NCI-H146 (cell line): Measurements from ENCODE around the gene CELF4.
"Not testable (repeated sequence)": the region's sequence is repeated elsewhere in the genome, so short reads cannot be mapped to it uniquely, and the experiment has no call there.

Source experiments
- DNase-seq: peaks from one replicate; lab custom pipeline; 2025; lab: John Stamatoyannopoulos, UW

Gene CELF4

DNA sequence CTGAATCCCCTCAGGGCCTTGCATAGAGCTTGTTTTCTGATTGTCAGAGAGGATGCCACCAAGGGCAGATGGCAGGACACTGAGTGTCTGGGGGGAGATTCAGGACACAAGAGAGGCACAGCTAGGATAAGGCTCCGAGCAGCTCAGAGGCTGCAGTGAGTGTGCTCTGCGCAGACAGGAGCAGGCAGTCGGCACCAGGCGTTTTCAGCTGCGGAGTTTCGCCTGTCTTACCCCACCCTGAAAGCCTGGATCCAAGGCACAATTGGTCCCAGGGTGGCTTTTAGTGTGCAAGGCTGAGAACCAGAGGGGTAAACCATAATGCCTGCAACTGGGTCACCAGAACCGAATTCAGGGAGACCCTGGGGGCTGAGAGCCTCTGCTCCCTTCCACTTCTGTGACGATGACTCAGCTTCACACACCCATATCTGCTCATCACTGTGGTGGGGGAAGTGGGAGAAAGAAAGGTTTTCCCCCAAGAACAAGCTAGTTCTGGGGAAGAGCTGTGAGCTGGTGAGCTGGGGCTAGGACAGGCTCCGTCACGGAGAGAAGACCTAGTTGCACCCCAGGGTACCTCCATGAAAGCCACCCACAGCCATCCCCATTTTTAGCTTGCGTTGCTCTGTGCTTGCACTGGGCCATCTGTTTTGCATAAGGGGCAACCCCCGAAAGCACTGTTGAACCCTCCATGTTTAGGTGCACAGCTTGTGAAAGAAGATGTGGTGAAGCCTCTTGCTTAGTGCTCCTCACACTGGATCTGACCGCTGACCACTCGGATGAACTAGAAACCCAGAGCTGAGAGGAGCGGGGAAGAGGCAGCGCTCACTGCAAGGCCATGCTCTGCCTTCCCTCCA, 173.7 kb downstream of the CELF4 start:
- no peak for DNase-seq

DNA sequence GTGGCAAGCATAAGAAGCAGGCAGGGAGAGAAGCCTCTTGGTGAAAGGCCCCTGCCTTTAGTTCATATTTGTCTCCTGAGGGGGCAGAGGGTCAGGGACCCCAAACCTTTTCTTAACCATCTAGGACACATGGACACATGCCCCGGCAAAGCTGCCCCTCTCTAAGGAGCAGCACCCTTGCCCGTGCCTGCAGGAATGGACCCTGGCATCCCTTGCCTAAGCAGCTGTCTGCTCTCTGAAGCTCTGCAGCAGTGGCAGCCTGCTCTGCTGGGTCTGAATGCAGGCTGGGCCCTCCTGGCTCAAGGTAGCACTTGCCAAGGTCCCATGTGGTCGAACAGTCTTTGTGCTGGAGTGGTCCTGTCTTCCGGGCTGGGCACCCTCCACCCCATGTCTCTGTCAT, 174.4 kb downstream of the CELF4 start:
- DNase-seq: no peak

DNA sequence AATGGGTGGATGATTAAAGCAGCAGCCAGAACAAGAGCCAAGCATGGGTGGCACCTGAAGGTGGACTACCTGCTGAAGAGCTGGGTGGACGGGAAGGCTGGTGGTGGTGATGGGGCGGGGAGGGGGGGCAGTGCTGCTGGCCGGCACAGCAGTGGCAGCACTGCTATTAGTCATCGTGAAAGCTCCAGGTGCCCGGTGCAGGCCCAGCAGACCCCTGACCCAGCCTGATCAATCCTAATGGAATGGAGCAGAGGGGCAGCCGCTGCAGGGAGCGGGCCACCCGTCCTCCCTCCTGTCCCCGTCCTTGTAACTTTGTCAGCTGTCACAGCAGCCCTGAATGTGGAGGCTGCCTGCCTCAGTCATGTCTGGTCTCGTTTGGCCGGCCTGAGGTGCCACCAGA, 174.9 kb downstream of the CELF4 start:
- DNase-seq: no peak

DNA sequence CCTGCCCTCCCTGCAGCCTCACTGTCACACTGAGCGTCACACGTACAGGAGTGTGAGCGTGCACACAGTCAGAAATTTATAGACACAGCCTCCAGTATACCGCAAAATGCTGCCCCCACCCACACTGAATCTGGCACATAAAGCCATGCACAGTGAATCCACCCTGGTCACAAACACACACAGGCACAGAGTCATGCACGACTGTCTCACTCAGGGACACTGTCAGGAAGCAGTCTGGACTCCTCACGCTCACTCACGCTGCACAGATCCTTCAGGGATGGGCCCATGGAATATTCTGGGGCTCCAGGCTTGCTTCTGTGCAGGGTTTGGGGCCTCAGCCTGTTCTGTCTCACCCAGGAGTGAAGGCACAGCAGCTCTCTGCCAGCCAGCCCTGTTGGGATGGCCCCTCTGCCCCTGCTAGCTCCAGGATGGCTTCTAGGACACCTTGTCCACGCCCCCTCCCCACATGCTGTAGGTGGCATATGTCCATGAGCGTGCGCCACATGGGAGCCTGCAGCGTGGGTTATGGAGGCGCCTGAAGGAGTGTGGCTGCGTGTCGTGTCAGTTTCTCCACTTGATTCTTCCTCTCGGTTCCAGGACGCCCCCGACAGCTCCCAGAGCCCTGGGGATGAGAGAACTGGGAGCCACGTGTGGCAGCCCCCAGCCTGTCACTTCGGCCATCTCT, 175.8 kb downstream of the CELF4 start:
- DNase-seq: no peak

DNA sequence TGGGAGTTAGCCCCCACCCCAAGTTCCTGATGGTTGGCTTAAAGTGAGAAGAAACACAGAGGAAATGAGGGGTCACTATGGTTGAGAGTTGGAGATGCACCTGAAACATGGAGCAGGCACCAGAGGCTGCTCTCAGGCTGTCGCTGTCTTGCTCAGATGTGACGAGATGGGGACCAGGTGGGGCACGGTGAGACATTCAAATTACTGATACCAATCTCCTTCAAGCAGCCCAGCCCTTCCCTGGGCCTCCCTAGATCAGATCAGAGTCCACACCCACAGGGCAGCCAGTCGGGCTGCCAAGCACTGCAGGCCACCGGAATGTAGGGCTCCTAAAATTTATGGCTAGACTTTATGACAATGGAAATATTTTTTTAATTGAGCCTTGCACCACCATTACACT, 176.6 kb downstream of the CELF4 start:
- no peak for DNase-seq

DNA sequence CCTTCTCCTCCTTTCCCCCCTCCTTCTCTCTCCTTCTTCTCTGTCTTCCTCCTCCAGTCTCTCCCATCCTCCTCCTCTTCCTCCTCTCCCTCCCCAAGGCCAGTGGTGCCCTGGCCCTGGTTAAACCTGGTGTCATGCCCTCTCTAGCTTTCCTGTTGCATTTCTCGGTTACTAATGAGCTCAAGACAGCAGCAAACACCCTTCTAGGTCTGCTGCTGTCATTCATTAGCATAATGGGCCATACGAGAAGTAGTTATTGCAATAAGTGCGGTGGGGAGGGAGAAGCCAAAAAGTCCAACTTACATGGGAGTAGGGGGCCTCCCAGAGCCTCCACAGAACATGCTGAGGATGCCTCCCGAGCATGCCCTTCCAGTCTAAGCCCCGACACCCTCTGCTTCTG, 177.2 kb downstream of the CELF4 start:
- DNase-seq: no peak

DNA sequence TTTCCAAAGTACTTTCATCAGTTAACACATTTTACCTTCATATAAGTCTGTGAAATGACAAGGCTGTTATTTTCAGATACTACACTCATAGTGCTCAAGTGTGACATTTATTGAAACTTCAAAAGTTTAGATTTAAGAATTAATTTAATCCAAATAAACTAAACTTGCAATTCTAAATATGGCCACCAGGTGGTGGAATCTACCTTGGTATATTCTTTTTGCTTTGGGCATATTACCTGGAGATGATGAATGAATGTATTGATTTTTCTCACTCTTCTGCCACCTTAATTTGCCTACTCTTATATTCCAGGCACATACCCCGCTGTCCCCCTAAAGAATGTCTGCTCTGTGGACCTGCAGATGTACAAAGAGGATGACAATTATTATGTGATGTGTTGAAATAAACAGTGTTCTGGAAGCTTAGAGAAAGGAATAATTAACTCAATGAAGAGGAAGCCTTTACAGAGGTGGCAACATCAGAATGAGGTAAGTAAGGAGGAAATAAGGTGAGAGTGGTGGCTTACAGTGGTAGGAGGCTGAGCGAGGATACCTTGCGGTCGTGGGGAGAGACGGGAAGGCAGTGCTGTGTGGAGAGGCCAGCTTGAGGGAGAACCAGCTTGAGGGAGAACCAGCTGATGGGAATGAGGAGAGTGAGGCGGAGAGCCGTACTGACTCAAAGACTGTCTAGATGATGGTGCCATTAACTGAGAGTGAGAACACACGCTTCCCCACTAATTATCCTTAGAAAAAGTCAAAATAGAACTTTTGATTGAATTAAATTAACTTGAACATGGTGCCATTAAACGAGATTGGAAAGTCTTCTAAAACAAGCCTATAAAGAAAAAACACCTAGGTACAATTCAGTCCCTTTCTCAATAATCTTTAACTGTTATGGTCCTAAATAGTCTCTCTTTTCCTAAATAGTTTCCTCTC, 179.5 kb downstream of the CELF4 start:
- peak; percentile 83 for DNase-seq

DNA sequence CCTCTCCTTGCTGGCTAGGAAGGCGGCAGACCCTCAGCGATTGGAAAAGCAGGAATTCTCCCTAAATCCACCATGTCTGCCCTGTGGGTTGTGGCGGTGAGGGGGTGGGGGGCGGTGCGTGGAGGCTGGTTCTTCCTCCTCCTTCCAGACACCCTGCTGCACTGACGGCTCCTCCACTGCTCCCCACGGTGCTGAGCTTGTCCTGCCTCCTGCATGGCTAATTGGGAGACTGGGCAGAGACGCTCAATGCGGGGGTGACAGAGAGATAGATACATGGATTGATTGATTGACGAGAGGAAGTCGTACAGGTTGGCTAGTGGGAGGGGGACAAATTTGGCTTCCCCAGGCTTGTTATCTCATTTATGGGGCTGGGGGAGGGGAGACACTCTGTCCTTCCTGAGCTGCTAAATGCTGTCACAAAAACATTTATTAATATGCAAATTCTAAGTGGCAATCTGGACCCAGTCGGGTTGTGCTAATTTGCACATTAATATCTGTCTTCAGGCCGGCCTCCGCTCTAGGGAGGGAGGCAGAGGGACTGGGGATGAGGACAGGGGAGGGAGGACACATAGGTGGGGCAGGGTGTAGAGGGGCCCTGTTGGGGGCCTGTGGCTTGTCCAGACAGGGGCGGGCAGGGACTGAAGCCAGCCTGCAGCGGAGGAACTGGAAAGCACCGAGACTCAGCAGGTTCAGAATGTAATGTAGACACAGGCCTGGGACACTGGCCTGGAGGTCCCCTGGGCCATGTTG, 181.6 kb downstream of the CELF4 start:
- no peak for DNase-seq

DNA sequence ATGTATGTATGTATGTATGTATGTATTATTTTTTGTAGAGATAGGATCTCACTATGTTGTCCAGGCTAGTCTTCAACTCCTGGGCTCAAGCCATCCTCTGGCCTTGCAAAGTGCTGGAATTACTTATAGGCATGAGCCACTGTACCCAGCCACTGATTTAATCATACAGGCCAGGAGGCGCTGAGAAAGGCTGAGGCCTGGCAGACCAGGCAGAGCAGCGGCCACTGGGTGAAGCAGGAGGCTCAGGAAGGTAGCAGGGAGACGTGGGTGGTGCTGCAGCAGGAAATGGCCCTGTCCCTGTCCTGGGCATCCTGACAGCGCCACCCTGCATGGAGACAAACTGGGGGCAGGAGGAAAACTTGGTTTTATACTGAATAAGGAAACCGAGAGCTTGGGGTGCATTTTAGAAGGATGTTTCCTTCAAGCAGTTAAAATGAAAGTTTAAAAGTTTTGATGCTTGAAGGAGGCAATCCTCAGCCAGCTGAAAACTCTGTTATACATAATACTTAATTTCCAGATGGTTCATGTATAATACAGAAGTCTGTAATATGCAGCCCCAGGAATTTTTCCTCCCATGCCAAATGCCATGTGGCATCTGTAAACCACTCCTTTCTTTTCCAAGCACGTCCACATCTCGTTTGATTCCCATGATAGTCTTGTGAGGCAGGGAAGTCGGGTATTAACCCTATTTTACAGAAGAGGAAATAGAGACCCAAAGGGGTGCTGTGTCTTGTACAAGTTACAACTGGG, 182.4 kb downstream of the CELF4 start:
- DNase-seq: no peak

DNA sequence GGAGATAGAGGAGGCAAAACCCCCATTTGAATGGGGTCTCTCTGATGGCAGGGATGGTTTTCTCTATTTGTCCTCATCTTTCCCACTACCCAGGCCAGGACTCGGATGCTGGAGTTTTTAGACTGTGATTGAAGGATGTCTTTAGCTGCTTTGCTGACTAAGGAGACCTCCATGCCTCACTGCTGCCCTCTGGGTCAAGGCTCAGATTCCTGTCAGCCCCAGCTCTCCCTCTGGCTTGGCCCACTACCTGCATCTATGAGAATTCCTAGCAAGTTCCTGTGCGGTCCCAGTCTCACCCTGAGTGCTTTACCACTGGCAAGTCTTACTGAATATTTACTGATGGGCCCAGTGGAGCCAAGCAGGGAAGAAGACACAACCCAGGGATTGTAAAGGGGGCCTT, 184.0 kb downstream of the CELF4 start:
- no peak for DNase-seq

DNA sequence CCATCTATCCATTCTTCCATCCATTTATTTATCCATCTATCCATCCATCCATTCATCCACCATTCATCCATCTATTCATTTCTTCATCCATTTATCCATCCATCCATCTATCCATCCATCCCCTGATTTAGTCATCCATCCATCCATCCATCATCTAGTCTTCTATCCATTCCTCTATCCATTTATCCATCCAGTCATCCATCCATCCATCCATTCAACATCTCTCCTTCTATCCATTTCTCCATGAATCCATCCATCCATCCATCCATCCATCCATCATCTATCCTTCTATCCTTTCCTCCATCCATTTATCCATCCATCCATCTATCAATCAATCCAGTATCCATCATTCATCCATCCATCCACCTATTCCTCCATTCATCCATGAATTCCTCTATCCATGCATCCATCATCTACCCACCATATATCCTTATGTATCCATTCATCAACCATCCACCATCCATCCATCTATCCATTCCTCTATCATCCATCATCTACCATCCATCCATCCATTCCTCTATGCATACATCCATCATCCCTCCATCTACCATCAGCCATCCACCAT, 185.0 kb downstream of the CELF4 start:
- DNase-seq: no peak

DNA sequence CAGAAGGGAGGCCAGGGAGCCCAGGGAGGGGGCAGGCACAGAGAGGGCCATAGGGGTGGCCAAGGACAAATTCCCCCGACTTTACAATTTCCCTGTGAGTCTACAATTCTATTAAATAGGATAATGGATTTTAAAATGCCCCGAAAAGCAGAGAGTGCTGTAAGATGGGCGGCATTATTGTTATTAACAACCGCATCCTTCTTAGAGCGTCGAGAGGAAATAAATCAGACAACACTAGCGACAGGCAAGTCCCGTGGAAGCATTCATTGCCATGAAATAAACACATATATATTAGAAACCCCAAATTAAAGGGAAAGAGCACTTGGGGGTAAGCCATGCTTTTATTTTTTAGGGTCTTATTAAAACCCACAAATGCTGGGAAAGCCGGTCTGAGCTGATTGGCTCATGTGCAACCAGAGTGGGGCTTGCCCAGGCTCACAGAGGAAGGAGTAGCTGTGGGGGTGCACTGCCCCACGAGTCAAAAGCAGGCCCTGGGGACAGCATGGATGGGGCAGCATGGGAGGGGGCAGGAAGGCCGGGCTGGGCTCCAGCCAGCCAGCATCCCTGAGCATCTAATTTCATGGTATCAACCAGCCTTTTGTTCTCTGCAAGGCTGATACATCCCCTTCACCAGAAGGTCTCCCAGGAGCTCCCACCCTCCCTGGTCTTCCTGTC, 187.1 kb downstream of the CELF4 start:
- peak; percentile 61 for DNase-seq

DNA sequence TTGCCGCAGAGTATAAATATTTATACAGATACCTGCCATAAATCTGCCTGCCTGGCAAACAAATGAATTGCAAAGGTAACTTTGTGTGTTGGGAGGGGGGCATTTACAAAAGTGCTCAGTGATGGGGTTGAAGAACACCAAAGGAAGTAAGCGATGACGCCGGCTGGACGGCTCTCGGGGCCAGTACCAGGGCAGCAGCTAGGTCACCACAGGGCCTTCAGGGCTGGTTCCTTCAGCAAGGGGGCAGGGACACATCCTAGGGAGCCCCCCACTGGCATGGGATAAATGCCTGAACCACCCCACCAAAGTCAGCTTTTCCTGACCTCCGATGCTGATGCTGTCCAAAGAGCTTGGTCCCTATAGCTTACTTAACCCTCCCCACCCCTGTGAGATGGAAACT, 190.4 kb downstream of the CELF4 start:
- DNase-seq: no peak

DNA sequence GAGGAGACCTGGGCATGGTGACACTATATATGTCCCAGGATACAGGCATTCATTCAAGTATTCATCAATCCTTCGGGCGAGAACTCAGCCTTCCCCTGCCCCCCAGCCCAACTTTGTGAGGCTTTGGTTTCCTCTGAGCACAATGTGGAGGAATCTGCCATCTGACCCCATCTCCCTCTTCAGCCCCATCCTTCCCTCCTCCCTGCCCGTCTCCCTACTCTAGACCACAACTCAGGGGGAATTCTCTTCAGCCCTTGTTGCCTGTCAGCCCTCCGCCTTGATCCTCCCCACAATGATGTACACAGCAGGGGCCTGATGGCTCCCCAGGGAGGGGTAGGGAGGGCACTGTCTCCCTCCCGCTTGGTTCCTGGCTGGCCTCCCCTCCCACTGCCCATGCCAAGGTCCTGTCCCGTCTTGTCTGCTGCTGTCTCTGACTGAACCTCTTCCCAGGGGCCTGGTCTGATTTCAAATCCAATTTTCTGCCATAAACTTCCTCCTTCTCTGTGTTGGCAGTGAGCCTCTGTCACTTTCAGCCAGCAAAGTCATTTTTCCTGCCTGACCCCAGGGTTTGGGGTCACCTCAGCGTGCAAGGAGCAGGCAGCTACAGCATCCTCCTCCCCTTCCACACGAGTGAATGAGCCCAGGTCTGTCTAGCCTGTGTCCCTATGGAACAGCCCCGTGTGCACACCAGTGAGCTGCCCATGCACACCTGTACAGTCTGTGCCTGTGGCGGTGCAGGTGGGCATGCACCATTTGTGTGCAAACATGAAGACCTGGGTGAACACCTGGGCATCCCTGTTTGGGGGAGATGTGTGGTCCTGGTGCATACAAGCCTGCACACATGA, 197.3 kb downstream of the CELF4 start:
- DNase-seq: no peak

DNA sequence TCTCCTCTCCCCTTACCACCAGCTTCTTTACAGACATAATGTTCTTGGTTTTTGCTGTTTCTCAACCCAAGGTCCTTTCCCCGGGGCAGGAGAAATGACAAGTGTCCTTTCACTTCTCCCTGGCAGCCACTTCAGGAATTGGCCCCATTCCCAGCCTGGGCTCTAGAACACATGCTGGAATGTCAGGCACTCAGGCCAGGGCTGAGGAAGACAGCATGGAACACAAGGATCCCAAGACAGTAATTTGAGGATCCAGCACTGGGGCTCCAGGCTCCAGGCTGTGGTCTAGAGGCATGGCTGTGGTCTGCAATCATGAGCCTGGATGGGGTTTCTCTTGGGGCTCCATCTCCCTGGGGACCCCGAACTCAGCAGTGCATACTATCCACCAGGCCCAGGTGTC, 201.4 kb downstream of the CELF4 start:
- DNase-seq: no peak

DNA sequence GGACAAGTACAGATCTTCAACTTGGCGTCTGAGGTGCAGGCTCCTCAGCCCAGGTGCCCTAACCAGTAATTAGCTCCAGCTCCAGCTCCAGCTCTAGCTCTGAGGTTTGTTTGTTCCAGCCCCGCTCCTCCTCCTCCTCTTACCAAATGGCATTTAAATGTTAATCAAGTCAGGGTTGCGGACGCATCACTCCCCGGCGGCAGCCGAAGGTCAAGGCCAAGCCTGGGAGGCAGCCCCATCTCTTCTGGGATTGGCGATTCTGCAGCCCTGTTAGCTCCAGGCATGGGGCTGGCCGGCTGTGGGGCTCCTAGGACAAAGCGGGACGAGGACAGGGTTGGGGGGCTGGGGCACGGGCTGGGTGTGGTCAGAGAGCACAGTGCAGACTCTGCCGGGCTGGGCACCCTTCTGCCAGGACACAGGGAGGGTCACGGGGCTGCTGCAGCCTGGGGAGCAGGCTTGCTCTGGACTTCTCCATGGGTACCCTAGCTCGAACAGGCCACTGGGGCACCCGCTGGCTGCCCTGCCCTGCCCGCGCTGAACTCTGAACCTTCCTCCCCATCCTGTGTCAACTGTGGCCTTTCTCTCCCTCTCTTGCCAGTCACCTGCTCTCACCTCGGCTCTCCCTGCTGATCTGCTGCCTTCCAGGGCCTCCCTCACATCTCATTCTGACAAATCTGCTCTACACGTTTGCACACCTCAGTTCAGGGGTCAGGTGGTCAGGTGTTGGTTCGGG, 203.3 kb downstream of the CELF4 start:
- peak; percentile 56 for DNase-seq

DNA sequence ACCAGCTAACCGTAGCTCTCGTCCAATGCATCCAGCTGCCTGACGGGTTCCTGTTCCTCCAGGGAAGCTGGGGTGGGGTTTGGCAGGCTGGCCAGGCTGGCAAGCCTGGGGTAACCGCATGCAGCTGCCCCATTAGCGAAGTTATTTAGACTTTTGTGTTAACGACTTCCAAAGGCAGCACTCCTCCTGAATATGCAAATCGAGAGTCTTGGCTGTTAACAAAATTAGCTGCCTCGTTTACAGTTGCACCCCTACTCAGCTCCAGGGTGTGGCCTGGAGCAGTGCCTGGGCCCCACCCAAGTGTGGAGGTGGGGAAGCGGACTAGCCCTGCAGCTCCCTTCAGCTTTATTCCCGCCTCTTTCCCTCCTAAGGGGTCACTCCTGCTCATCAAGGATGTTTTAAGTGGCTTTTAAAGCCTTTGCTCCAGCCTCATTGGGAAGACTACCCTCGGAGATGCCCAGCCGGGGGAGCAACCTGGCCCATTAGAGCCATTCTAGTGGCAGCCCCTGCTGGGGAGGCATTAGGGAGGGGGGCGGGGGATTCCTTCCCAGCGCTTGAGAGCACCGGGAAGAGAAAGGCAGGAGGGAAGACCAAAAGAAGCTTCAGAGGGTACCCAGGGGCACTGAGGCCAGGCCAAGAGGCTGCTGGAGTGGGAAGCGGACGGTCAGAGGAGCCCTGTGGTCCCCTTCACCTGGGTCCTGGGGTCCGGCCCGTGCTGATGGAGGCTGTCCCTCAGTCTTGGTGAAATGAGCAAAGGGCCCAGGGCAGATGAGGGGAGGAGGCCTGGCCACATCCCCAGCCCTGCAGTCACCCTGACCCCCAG, 204.1 kb downstream of the CELF4 start:
- DNase-seq: no peak

DNA sequence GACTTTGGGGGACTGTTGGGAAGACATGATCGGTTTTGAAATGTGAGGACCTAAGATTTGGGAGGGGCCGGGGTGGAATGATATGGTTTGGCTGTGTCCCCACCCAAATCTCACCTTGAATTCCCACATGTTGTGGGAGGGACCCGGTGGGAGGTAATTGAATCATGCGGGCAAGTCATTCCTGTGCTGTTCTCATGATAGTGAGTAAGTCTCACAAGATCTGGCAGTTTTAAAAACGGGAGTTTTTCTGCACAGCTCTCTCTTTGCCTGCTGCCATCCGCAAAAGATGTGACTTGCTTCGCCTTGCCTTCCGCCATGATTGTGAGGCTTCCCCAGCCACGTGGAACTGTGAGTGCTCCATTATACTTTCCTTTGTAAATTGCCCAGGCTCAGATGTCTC, 207.5 kb downstream of the CELF4 start:
- DNase-seq: not testable (repeated sequence)
